Small intestine (tissue), 7 donors: Measurements from ENCODE around the gene PPIB. TPM values are rescaled to one million over a fixed set of nuclear protein-coding genes. Genes with fewer than 3 reads are reported as not detected.

ENCODE experiments used
- DNase-seq, 2 donors: peaks; one replicate each; pipeline versions ENCODE4 v3.0.0 to v3.0.0-alpha.2; 2013
- FAIRE-seq: peaks from 2 replicates; lab custom pipeline; 2012; peaks lifted over from hg19 to GRCh38; lab: Jason Lieb, UNC
- H3K27ac ChIP-seq, 3 donors: one replicate each; pipeline ENCODE4 v1.5.1; 2013; ENCODE audit warnings: low read length in 2 of 3, mild to moderate bottlenecking in 2 of 3, control low read depth in 1 of 3, inconsistent platforms in 1 of 3, low read depth in 1 of 3, moderate library complexity in 1 of 3
- H3K27me3 ChIP-seq, 3 donors: one replicate each; pipeline ENCODE4 v1.6.1; 2013; ENCODE audit warnings: low read length in 3 of 3, inconsistent platforms in 1 of 3; ENCODE audit not compliant: control insufficient read depth in 3 of 3, insufficient read depth in 3 of 3
- H3K36me3 ChIP-seq, 3 donors: one replicate each; pipeline ENCODE4 v1.6.1; 2013; ENCODE audit warnings: low read length in 3 of 3, inconsistent platforms in 1 of 3, low read depth in 1 of 3, mild to moderate bottlenecking in 1 of 3, moderate library complexity in 1 of 3; ENCODE audit not compliant: control insufficient read depth in 3 of 3, insufficient read depth in 2 of 3
- H3K4me1 ChIP-seq, 3 donors: one replicate each; pipeline ENCODE4 v1.6.1; 2013; ENCODE audit warnings: low read length in 2 of 3, inconsistent platforms in 1 of 3, low read depth in 1 of 3, mild to moderate bottlenecking in 1 of 3, moderate library complexity in 1 of 3; ENCODE audit not compliant: control insufficient read depth in 3 of 3, insufficient read depth in 2 of 3
- H3K4me3 ChIP-seq, 3 donors: one replicate each; pipeline ENCODE4 v1.5.1; 2013; ENCODE audit warnings: low read length in 3 of 3, control low read depth in 1 of 3, inconsistent platforms in 1 of 3, low read depth in 1 of 3, mild to moderate bottlenecking in 1 of 3, moderate library complexity in 1 of 3
- H3K9me3 ChIP-seq, 2 donors: one replicate each; pipeline ENCODE4 v1.6.1; 2013; ENCODE audit warnings: low read depth in 1 of 2, low read length in 1 of 2; ENCODE audit not compliant: control insufficient read depth in 2 of 2, insufficient read depth in 1 of 2
- WGBS, 3 donors: extraction: QIAGEN DNeasy Blood & Tissue Kit; methylation state at CpG; one replicate each; pipeline ENCODE4 v1.1.7; 2013; 5-methylcytosine and 5-hydroxymethylcytosine counted together
- polyA plus RNA-seq, 4 donors: library from polyadenylated mRNA; stranded (reverse) in 3 of 4; unstranded in 1 of 4; fragments of 200-250 nt in 3 of 4; fragments of 120-200 nt in 1 of 4; gene quantifications; one replicate each; pipeline versions ENCODE4 v1.2.1 to v1.2.3, GENCODE V29; 2013
- donor health status: healthy with polysubstance abuse.
- donor health status: control.
- donor health status: control.
- donor health status: Bipolar disorder and iron deficiency.
- donor health status: healthy.

PPIB gene
- polyA plus RNA-seq, 4 donors, result 248 to 895 (median 413) TPM

DNA sequence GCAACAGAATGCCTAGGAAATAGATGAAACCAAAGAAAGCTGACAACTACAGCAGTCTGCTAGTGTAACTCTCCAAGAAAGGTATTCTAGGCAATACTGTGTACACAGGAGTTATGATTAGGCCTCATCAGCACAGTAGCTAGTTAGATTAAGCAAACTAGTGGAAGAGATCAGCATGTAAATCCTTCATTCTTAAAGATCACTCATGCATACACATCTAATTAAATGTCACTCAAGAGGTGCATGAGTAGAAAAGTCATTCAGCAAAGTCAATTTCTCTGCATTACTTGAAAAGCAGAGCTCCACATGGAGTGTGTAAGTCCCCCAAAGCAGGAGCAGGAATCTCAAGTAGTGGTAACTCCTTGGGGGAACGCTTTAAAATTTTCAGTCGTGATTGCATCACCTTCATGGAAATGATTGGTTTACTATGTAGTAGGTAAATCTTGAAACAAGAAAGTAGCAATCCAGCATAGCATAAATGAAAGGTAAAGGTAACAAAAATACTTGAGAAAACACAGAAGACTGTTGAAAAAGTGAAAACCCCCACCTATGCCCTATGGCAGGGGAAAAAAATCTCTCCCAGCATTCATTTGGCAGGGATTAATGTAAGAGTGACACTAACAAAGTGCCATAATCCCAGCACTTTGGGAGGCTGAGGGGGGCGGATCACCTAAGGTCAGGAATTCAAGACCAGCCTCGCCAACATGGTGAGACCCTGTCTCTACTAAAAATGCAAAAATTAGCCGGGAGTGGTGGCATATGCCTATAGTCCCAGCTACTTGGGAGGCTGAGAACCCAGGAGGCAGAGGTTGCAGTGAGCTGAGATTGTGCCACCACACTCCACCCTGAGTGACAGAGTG lies 29.4 kb upstream of the PPIB start:
- no peak overlapping the region for H3K4me3 ChIP-seq
- 93 to 97% (median 96%) methylated on average over 5 of the region's 5 CpGs for WGBS, 3 donors
- FAIRE-seq, result no peak

DNA sequence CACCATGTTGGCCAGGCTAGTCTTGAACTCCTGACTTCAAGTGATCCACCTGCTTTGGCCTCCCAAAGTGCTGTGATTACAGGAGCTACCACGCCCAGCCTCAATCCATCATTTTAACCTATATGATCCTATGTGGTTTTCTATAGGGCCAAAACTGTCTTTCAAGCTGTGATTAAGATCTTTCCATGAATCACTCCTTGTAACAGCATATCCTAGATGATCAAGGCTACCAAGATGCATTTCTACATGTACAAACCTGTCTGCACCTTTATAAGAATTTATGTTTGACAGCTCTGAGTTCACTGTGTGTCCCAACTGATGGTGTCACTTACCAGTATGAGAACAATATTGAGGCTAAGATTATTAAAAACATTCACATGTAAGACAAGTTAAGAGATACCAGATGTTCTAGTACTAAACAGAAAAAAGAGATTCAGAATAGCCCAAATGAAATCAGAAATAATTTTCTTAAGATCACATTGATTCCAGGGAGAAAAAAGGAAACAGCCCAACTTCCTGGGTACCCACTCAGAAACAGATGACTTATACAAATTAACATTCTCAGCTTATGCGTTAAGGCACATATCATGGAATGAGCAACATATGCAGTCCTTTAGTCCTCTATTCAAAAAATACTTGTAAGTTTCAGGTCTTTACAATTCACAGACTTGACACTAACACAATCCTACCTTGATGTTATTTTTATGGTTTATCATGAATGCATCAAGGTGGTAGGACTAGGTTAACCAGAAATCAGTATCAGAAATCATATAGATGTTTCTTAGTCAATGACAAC lies 24.8 kb upstream of the PPIB start:
- DNase-seq (no peak), FAIRE-seq (no peak)
- H3K27me3 ChIP-seq, result no peaks in the 10 kb centered on the region
- no peak overlapping the region for H3K27ac ChIP-seq
- H3K4me1 ChIP-seq, result no peaks in the 10 kb centered on the region
- H3K36me3 ChIP-seq, result peaks cover 2 to 23% (median 2%) of the 10 kb centered on the region in 3 donors
- no peaks in the 10 kb centered on the region for H3K9me3 ChIP-seq
- 85 to 92% (median 91%) methylated on average over 2 of the region's 2 CpGs for WGBS, 3 donors
- no peak overlapping the region for H3K4me3 ChIP-seq

More for the DNA sequence above, 29.4 kb upstream of the PPIB start:
- H3K27ac ChIP-seq, result no peak overlapping the region
- H3K27me3 ChIP-seq, result no peaks in the 10 kb centered on the region
- peaks cover 0 to 15% (median 2%) of the 10 kb centered on the region in 3 donors for H3K36me3 ChIP-seq
- no peaks in the 10 kb centered on the region for H3K4me1 ChIP-seq
- no peak for DNase-seq
- H3K9me3 ChIP-seq, result no peaks in the 10 kb centered on the region

DNA sequence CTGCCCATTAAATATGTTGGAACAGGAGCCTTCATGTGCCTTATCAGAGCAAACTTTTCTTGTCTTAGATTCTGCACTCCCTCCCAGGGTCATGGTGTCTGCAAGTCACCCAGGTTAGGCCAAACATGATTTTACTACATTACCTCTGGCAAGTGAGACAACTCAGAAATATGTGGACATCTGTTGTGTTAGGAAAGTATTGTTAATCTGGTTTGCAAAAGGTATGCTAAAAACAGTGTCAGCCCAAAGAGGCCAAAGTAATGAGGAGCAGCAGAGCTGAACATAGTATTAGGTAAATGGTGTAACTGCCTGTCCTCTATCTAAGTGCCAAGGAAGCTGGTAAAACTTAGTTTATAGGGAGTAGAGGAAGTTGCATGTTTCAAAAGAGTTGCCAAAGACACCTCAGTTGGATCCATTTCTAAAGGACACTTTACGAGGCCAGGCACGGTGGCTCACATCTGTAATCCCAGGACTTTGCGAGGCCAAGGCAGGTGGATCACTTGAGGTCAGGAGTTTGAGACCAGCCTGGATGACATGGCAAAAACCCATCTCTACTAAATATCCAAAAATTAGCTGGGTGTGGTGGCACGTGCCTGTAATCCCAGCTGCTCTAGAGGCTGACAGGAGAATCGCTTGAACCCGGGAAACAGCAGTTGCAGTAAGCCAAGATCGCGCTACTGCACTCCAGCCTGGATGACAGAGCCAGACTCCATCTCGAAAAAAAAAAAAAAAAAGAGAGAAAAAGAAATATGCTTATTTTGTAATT lies 22.5 kb upstream of the PPIB start:
- H3K9me3 ChIP-seq, result no peaks in the 10 kb centered on the region
- FAIRE-seq (no peak), DNase-seq (no peak)
- no peak overlapping the region for H3K27ac ChIP-seq
- peaks cover 2 to 22% (median 2%) of the 10 kb centered on the region in 3 donors for H3K36me3 ChIP-seq
- no peaks in the 10 kb centered on the region for H3K4me1 ChIP-seq
- H3K4me3 ChIP-seq, result no peak overlapping the region
- 91 to 95% (median 93%) methylated on average over 9 of the region's 9 CpGs for WGBS, 3 donors
- H3K27me3 ChIP-seq, result no peaks in the 10 kb centered on the region

DNA sequence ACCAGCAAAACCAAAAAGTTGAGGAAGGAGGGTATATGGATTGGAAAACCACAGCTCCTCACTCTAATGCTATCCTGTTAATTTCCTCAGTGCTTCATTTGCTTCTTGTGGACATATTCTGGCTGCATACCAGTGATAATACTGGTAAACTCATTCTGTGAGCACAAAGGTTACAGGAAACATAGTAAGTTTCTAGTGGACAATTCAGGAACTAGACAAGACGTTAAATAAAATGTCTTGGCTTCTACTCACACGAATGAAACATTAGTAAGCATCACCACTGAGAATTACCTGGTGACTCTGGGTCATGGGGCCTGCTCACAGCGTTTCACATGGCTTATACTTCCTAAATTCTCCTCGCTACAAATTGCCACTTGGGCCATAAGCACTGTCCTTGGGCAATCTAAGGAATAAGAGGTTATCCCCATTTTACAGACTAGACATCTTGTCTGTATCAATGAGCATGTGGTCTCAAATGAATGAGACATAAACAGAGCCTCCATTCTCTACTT lies 20.1 kb upstream of the PPIB start:
- H3K4me3 ChIP-seq, result no peak overlapping the region
- DNase-seq (peak in 1 of 2 donors; percentile 29), FAIRE-seq (no peak)
- no peaks in the 10 kb centered on the region for H3K27me3 ChIP-seq
- WGBS, 3 donors, result 56 to 74% (median 73%) methylated on average over 4 of the region's 4 CpGs
- H3K36me3 ChIP-seq, result peaks cover 2 to 26% (median 2%) of the 10 kb centered on the region in 3 donors
- peak overlapping the region in 1 of 3 donors; percentile 65 for H3K27ac ChIP-seq
- H3K9me3 ChIP-seq, result no peaks in the 10 kb centered on the region
- H3K4me1 ChIP-seq, result no peaks in the 10 kb centered on the region

DNA sequence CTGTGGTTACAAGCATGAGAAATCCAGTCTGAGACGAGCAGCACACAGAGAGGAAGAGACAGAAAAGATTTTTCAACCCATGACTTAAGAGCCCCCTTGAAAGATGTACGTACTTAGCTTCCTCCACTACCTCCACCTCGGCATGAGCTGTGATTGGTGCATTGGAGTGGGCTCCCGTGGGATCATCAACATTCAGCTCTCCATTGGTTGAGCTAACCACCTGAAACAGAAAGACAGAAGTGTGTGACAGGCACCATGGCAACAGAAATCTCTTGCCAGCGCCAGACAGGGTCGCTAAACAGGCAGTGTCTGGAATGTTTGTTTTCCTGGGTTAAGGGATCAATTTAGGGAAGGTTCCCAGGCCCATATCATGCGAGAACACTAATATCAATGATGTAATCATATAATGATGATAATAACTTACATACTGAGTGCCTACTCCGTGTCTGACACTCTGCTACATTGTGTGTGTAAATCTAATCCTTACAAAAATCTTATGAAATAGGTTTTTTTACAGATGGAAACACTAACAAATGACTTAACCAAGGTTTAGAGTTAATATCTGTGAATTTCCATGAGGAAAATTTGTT lies 17.5 kb upstream of the PPIB start:
- Histone ChIP-seq H3K27ac (no peak overlapping the region), H3K9me3 (no peaks in the 10 kb centered on the region), H3K36me3 (peaks cover 0 to 22% (median 3%) of the 10 kb centered on the region in 3 donors), H3K4me3 (no peak overlapping the region), H3K27me3 (no peaks in the 10 kb centered on the region), H3K4me1 (no peaks in the 10 kb centered on the region)
- 65 to 78% (median 76%) methylated on average over 8 of the region's 8 CpGs for WGBS, 3 donors
- DNase-seq (no peak), FAIRE-seq (no peak)

DNA sequence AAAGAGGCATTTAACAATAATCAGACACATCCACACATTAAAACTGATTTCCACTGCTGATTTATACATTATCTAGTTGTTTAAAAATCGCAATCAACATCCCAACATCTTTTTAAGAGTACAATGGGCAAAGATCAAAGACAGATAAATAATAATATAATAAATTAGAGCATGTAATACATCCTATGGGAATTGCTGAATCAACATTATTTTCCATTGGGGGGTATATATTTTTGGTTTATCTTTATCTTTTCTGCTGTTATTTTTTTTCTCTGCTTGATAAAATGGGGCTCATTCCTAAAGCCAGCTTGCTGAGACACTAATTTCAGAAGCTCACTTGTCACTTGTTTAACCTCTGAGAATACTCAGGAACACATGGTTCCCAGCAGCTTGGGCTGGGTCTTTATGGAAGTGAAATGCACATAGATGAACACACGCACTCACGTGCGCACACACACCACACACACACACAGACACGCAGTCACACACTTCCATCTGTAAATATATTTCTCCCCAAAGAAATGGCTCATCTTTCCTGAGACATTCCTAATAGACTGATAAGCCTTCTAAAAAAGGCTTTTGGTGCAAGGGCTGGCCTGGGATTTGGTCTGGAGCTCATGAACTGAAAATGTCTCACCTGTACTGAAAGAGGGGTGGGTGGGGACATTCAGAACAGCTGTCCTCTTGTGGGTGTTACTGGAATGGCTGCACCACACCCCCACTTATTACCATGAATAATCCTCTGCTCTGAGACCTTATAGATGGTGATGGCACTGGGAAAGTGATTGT lies 3.5 kb upstream of the PPIB start:
- peaks cover 0 to 11% (median 5%) of the 10 kb centered on the region in 3 donors for H3K4me1 ChIP-seq
- no peak overlapping the region for H3K4me3 ChIP-seq
- FAIRE-seq, result no peak
- WGBS, 3 donors, result 88 to 90% (median 90%) methylated on average over 5 of the region's 5 CpGs
- H3K9me3 ChIP-seq, result no peaks in the 10 kb centered on the region
- peaks cover 0 to 15% (median 0%) of the 10 kb centered on the region in 3 donors for H3K36me3 ChIP-seq
- no peaks in the 10 kb centered on the region for H3K27me3 ChIP-seq
- H3K27ac ChIP-seq, result no peak overlapping the region
- DNase-seq, result no peak

GRCh38 chr15:64164436-64164835 lies 1.6 kb upstream of the PPIB start:
- Histone ChIP-seq H3K27ac (peak overlapping the region in 1 of 3 donors; percentile 29), H3K4me3 (no peak overlapping the region), H3K4me1 (peaks cover 0 to 13% (median 5%) of the 10 kb centered on the region in 3 donors), H3K9me3 (no peaks in the 10 kb centered on the region), H3K36me3 (peaks cover 6 to 27% (median 8%) of the 10 kb centered on the region in 3 donors), H3K27me3 (no peaks in the 10 kb centered on the region)
- DNase-seq, result no peak
- 82 to 88% (median 86%) methylated on average over 4 of the region's 4 CpGs for WGBS, 3 donors
- no peak for FAIRE-seq
